Aorta (tissue), 5 donors: Measurements from ENCODE around the gene ACTL9. TPM values are rescaled to one million over a fixed set of nuclear protein-coding genes. Genes with fewer than 3 reads are reported as not detected.

Source experiments
- ATAC-seq: fragments of 200-7000 bp; cut with Tn5 transposase; one replicate; pipeline ENCODE4 v1.9.1; 2022; ENCODE audit warnings: moderate library complexity; ENCODE audit not compliant: low FRiP score
- DNase-seq, 2 donors: peaks; one replicate each; pipeline ENCODE4 v3.0.0-alpha.2; 2020
- H3K27ac ChIP-seq, 2 donors: one replicate each; pipeline ENCODE4 v1.5.1; 2013; ENCODE audit warnings: low read length in 2 of 2, mild to moderate bottlenecking in 2 of 2, moderate library complexity in 2 of 2, control low read depth in 1 of 2, inconsistent platforms in 1 of 2, low read depth in 1 of 2
- H3K27me3 ChIP-seq, 2 donors: one replicate each; pipeline ENCODE4 v1.6.1; 2013; ENCODE audit warnings: control low read depth in 1 of 2, low read length in 1 of 2, mild to moderate bottlenecking in 1 of 2, moderate library complexity in 1 of 2; ENCODE audit not compliant: insufficient read depth in 2 of 2, control insufficient read depth in 1 of 2
- H3K36me3 ChIP-seq, 2 donors: one replicate each; pipeline ENCODE4 v1.6.1; 2013; ENCODE audit warnings: control low read depth in 1 of 2, low read length in 1 of 2, mild to moderate bottlenecking in 1 of 2; ENCODE audit not compliant: insufficient read depth in 2 of 2, control insufficient read depth in 1 of 2
- H3K4me1 ChIP-seq, 2 donors: one replicate each; pipeline ENCODE4 v1.6.1; 2013; ENCODE audit warnings: low read length in 2 of 2, control low read depth in 1 of 2, mild to moderate bottlenecking in 1 of 2, moderate library complexity in 1 of 2; ENCODE audit not compliant: insufficient read depth in 2 of 2, control insufficient read depth in 1 of 2
- H3K4me3 ChIP-seq, 2 donors: one replicate each; pipeline ENCODE4 v1.5.1; 2013; ENCODE audit warnings: low read length in 2 of 2, control low read depth in 1 of 2, mild to moderate bottlenecking in 1 of 2
- H3K9me3 ChIP-seq: one replicate; pipeline ENCODE4 v1.6.1; 2013; ENCODE audit warnings: mild to moderate bottlenecking, low read length; ENCODE audit not compliant: control insufficient read depth
- WGBS, 2 donors: extraction: QIAGEN DNeasy Blood & Tissue Kit; methylation state at CpG; one replicate each; pipeline ENCODE4 v1.1.7; 2013; 5-methylcytosine and 5-hydroxymethylcytosine counted together
- intact Hi-C, 2 donors: fragments of 100-400 bp; cut with DNase I; formaldehyde crosslinking; loops; one replicate each; pipeline versions ENCODE4 v1.14.2 to v1.15.0; 2022
- polyA plus RNA-seq, 2 donors: library from polyadenylated mRNA; stranded (reverse); fragments of 200-250 nt; gene quantifications; one replicate each; pipeline ENCODE4 v1.2.3, GENCODE V29; 2013
- total RNA-seq, 2 donors: library from RNA; stranded (reverse); fragmentation: NEBNext Ultra II Directional; extraction: Animal tissue kit (Norgen Biotek cat#: 25700); gene quantifications; one replicate each; pipeline ENCODE4 v1.2.1, GENCODE V29; 2021
- donor health status: healthy with polysubstance abuse.
- donor health status: Bipolar disorder and iron deficiency.
- donor health status: DM: no; HTN: no; CAD: no.
- donor health status: DM: no; HTN: no; CAD: no.
- donor health status: DM: yes; HTN: yes; CAD: no.

Gene ACTL9
- total and polyA plus RNA-seq, 4 donors: not detected

- Histone ChIP-seq H3K27me3 (no peaks in the 10 kb centered on the region), H3K27ac (no peak overlapping the region), H3K36me3 (no peaks in the 10 kb centered on the region), H3K9me3 (peaks cover 1% of the 10 kb centered on the region), H3K4me1 (no peaks in the 10 kb centered on the region), H3K4me3 (no peak overlapping the region)
- no peak for ATAC-seq
- 73 to 82% methylated on average over 5 of the region's 5 CpGs for WGBS, 2 donors
- intact Hi-C loops: no loop called here
- no peak for DNase-seq
These were observed 17.8 kb downstream of the ACTL9 start for GRCh38 chr19:8680676-8681344.

GRCh38 chr19:8678244-8678807 is 20.3 kb downstream of the ACTL9 start:
- Histone ChIP-seq H3K27ac (no peak overlapping the region), H3K4me3 (no peak overlapping the region), H3K36me3 (no peaks in the 10 kb centered on the region), H3K9me3 (peaks cover 1% of the 10 kb centered on the region), H3K27me3 (no peaks in the 10 kb centered on the region), H3K4me1 (no peaks in the 10 kb centered on the region)
- DNase-seq: no peak
- intact Hi-C loops: no loop called here
- ATAC-seq: no peak

DNA sequence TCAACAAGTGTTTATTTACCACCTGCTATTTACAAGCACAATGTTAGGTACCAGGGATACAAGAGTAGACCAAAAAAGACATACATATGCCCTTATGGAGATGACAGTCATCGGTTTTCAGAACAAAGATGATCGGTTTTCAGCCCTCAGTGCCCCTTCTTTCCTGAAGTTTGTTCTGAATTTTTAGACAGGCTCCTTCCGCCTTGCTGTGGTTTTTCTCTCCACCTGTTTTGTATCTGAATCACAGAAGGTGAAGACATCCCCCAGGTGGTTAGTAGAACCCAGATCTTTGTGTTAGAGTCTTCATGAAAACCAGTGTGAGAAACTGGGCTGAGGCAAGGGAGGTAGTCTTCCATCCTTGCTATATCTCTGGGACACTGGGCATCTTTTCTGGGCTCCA is 23.5 kb downstream of the ACTL9 start:
- Histone ChIP-seq H3K27me3 (no peaks in the 10 kb centered on the region), H3K4me1 (no peaks in the 10 kb centered on the region), H3K27ac (no peak overlapping the region), H3K4me3 (no peak overlapping the region), H3K36me3 (no peaks in the 10 kb centered on the region), H3K9me3 (no peaks in the 10 kb centered on the region)
- no peak for ATAC-seq
- 76 to 89% methylated on average over 3 of the region's 3 CpGs for WGBS, 2 donors
- intact Hi-C loops: no loop called here
- DNase-seq: no peak

GRCh38 chr19:8673276-8673891 is 25.2 kb downstream of the ACTL9 start:
- peak in 1 of 2 donors; percentile 71 for DNase-seq
- no peaks in the 10 kb centered on the region for H3K36me3 ChIP-seq
- ATAC-seq: no peak
- 74 to 75% methylated on average over 6 of the region's 6 CpGs for WGBS, 2 donors
- H3K27me3 ChIP-seq: no peaks in the 10 kb centered on the region
- H3K4me3 ChIP-seq: no peak overlapping the region
- H3K9me3 ChIP-seq: no peaks in the 10 kb centered on the region
- no peak overlapping the region for H3K27ac ChIP-seq
- no peaks in the 10 kb centered on the region for H3K4me1 ChIP-seq
- intact Hi-C loops: no loop called here

GRCh38 chr19:8666814-8667405 is 31.7 kb downstream of the ACTL9 start:
- intact Hi-C loops: no loop called here
- H3K4me1 ChIP-seq: no peaks in the 10 kb centered on the region
- ATAC-seq: no peak
- H3K4me3 ChIP-seq: no peak overlapping the region
- H3K9me3 ChIP-seq: no peaks in the 10 kb centered on the region
- H3K36me3 ChIP-seq: no peaks in the 10 kb centered on the region
- H3K27ac ChIP-seq: no peak overlapping the region
- peak in 1 of 2 donors; percentile 25 for DNase-seq
- 77 to 79% methylated on average over 9 of the region's 9 CpGs for WGBS, 2 donors
- H3K27me3 ChIP-seq: no peaks in the 10 kb centered on the region

GRCh38 chr19:8665468-8666213 is 33.0 kb downstream of the ACTL9 start:
- Histone ChIP-seq H3K27ac (no peak overlapping the region), H3K36me3 (no peaks in the 10 kb centered on the region), H3K27me3 (no peaks in the 10 kb centered on the region), H3K9me3 (no peaks in the 10 kb centered on the region), H3K4me1 (no peaks in the 10 kb centered on the region), H3K4me3 (no peak overlapping the region)
- WGBS, 2 donors: 68% methylated on average over 3 of the region's 3 CpGs
- intact Hi-C loops: no loop called here
- no peak for DNase-seq
- no peak for ATAC-seq

DNA sequence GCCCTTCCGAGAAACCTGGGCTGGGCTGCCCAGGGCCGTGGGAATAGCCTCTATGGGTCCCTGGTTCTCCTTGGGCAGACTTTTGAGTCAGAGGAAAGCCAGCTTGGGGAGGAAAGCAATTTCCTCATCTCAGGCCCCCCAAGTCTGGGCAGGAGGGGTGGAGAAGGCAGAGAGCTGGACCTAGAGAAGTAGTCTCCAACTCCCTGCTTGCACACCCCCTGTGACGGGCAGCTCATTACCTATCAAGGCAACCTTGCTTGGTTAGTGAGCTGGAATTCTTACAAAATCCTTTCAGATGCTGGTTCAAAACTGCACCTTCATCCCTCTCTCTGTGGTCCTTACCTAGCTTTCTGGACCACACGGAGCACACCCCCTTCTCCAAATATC is 33.9 kb downstream of the ACTL9 start:
- WGBS, 2 donors: 60 to 62% methylated on average over 4 of the region's 4 CpGs
- no peaks in the 10 kb centered on the region for H3K27me3 ChIP-seq
- no peak overlapping the region for H3K4me3 ChIP-seq

GRCh38 chr19:8663920-8664670 is 34.5 kb downstream of the ACTL9 start:
- Histone ChIP-seq H3K27ac (no peak overlapping the region), H3K9me3 (no peaks in the 10 kb centered on the region), H3K36me3 (no peaks in the 10 kb centered on the region), H3K4me3 (no peak overlapping the region), H3K27me3 (no peaks in the 10 kb centered on the region), H3K4me1 (no peaks in the 10 kb centered on the region)
- 38 to 43% methylated on average over 22 of the region's 22 CpGs for WGBS, 2 donors
- no peak for ATAC-seq
- intact Hi-C loops: no loop called here
- DNase-seq: peak; percentile 67 to 72

More for the DNA sequence above, 33.9 kb downstream of the ACTL9 start:
- H3K4me1 ChIP-seq: no peaks in the 10 kb centered on the region
- intact Hi-C loops: no loop called here
- DNase-seq: no peak
- H3K9me3 ChIP-seq: no peaks in the 10 kb centered on the region
- ATAC-seq: no peak
- no peaks in the 10 kb centered on the region for H3K36me3 ChIP-seq
- no peak overlapping the region for H3K27ac ChIP-seq
